HEK293 (cell line): ENCODE data around the gene CLCN3.
A peak's percentile ranks its signal among the peaks of the same experiment; 100 is the strongest.

Experiments
- BCL11B ChIP-seq: fragments of 450-650 bp; formaldehyde crosslinking; IDR thresholded peaks from 2 replicates; pipeline ENCODE4 v1.5.1; 2016; ENCODE audit warnings: low read depth, missing biosample characterization, missing genetic modification characterization
- IKZF3 ChIP-seq: fragments of 450-650 bp; IDR thresholded peaks from 2 replicates; pipeline ENCODE4 v1.5.0; 2018; ENCODE audit warnings: missing biosample characterization, mild to moderate bottlenecking, missing genetic modification characterization, moderate library complexity
- PRDM6 ChIP-seq: fragments of 450-650 bp; formaldehyde crosslinking; IDR thresholded peaks from 2 replicates; pipeline ENCODE4 v1.5.1; 2017; ENCODE audit warnings: missing biosample characterization, missing genetic modification characterization
- ZBTB11 ChIP-seq: fragments of 450-650 bp; formaldehyde crosslinking; conservative IDR thresholded peaks from 2 replicates; pipeline ENCODE4 v1.5.1; 2016; ENCODE audit warnings: low read depth, missing biosample characterization, missing genetic modification characterization
- ZBTB17 ChIP-seq: fragments of 450-650 bp; formaldehyde crosslinking; IDR thresholded peaks from 2 replicates; pipeline ENCODE4 v1.5.1; 2016; ENCODE audit warnings: missing biosample characterization, missing genetic modification characterization
- ZBTB8A ChIP-seq: fragments of 450-650 bp; formaldehyde crosslinking; IDR thresholded peaks from 2 replicates; pipeline ENCODE4 v1.5.1; 2016; ENCODE audit warnings: missing biosample characterization, missing genetic modification characterization
- ZEB2 ChIP-seq: fragments of 450-650 bp; formaldehyde crosslinking; IDR thresholded peaks from 2 replicates; pipeline ENCODE4 v1.5.1; 2016; ENCODE audit warnings: missing biosample characterization, missing genetic modification characterization
- ZNF169 ChIP-seq: fragments of 450-650 bp; formaldehyde crosslinking; IDR thresholded peaks from 2 replicates; pipeline ENCODE4 v1.5.1; 2016; ENCODE audit warnings: missing biosample characterization, missing genetic modification characterization
- ZNF202 ChIP-seq: fragments of 450-650 bp; formaldehyde crosslinking; IDR thresholded peaks from 2 replicates; pipeline ENCODE4 v1.5.1; 2016; ENCODE audit warnings: missing biosample characterization, missing genetic modification characterization, borderline replicate concordance
- ZNF311 ChIP-seq: fragments of 450-650 bp; formaldehyde crosslinking; IDR thresholded peaks from 2 replicates; pipeline ENCODE4 v1.5.1; 2017; ENCODE audit warnings: missing biosample characterization, missing genetic modification characterization, borderline replicate concordance
- ZNF341 ChIP-seq: fragments of 450-650 bp; formaldehyde crosslinking; IDR thresholded peaks from 2 replicates; pipeline ENCODE4; 2016; ENCODE audit warnings: low read depth, missing biosample characterization, missing genetic modification characterization
- ZNF362 ChIP-seq: fragments of 450-650 bp; formaldehyde crosslinking; IDR thresholded peaks from 2 replicates; pipeline ENCODE4 v1.5.1; 2016; ENCODE audit warnings: missing biosample characterization, missing genetic modification characterization
- ZNF37A ChIP-seq: fragments of 450-650 bp; IDR thresholded peaks from 2 replicates; pipeline ENCODE4 v1.5.1; 2018; ENCODE audit warnings: missing biosample characterization, missing genetic modification characterization
- ZNF394 ChIP-seq: fragments of 450-650 bp; formaldehyde crosslinking; IDR thresholded peaks from 2 replicates; pipeline ENCODE4 v1.5.1; 2016; ENCODE audit warnings: missing biosample characterization, missing genetic modification characterization, mild to moderate bottlenecking, moderate library complexity, borderline replicate concordance
- ZNF518A ChIP-seq: fragments of 450-650 bp; formaldehyde crosslinking; conservative IDR thresholded peaks from 2 replicates; pipeline ENCODE4 v1.5.1; 2016; ENCODE audit warnings: low read depth, missing biosample characterization, missing genetic modification characterization
- ZNF548 ChIP-seq: fragments of 450-650 bp; formaldehyde crosslinking; IDR thresholded peaks from 2 replicates; pipeline ENCODE4 v1.5.1; 2016; ENCODE audit warnings: missing biosample characterization, missing genetic modification characterization
- ZNF610 ChIP-seq: fragments of 450-650 bp; formaldehyde crosslinking; IDR thresholded peaks from 2 replicates; pipeline ENCODE4 v1.5.1; 2016; ENCODE audit warnings: missing biosample characterization, missing genetic modification characterization, borderline replicate concordance
- ZNF645 ChIP-seq: fragments of 450-650 bp; formaldehyde crosslinking; IDR thresholded peaks from 2 replicates; pipeline ENCODE4; 2016; ENCODE audit warnings: missing biosample characterization, missing genetic modification characterization
- ZNF768 ChIP-seq: fragments of 450-650 bp; formaldehyde crosslinking; IDR thresholded peaks from 2 replicates; pipeline ENCODE4 v1.5.1; 2018; ENCODE audit warnings: missing biosample characterization, mild to moderate bottlenecking, missing genetic modification characterization
- ZNF776 ChIP-seq: fragments of 450-650 bp; formaldehyde crosslinking; IDR thresholded peaks from 2 replicates; pipeline ENCODE4 v1.5.0; 2017; ENCODE audit warnings: missing biosample characterization, missing genetic modification characterization, borderline replicate concordance
- ZNF830 ChIP-seq: fragments of 450-650 bp; IDR thresholded peaks from 2 replicates; pipeline ENCODE4 v1.5.0; 2018; ENCODE audit warnings: missing biosample characterization, missing genetic modification characterization, low read depth, mild to moderate bottlenecking, moderate library complexity
- ZSCAN18 ChIP-seq: fragments of 450-650 bp; formaldehyde crosslinking; IDR thresholded peaks from 2 replicates; pipeline ENCODE4 v1.5.1; 2016; ENCODE audit warnings: missing biosample characterization, missing genetic modification characterization
- ZXDB ChIP-seq: fragments of 450-650 bp; formaldehyde crosslinking; IDR thresholded peaks from 2 replicates; pipeline ENCODE4 v1.5.1; 2016; ENCODE audit warnings: missing biosample characterization, missing genetic modification characterization

Gene CLCN3

GRCh38 chr4:169757575-169758184 lies 137.3 kb downstream of the CLCN3 start, which contains the start of gene HPF1 (continued):
- TF ChIP-seq ZNF518A (tag by site-specific recombination) (peak; percentile 84), ZNF776 (tag by site-specific recombination) (no peak), ZNF645 (tag by site-specific recombination) (no peak), ZNF341 (tag by site-specific recombination) (peak; percentile 83), ZBTB11 (tag by site-specific recombination) (peak; percentile 92), IKZF3 (peak; percentile 76; the same call in 1 of the 2 replicates), ZSCAN18 (tag by site-specific recombination) (no peak), ZNF610 (tag by site-specific recombination) (no peak), ZNF768 (no peak; the same call in 1 of the 2 replicates), ZNF311 (tag by site-specific recombination) (no peak), ZEB2 (tag by site-specific recombination) (peak; percentile 86), ZXDB (tag by site-specific recombination) (peak; percentile 71; the same call in 1 of the 2 replicates), ZNF362 (tag by site-specific recombination) (no peak), ZNF202 (tag by site-specific recombination) (no peak), ZNF394 (peak; percentile 45; the same call in 1 of the 2 replicates), ZNF830 (tag by site-specific recombination) (no peak), PRDM6 (tag by site-specific recombination) (no peak), ZBTB17 (tag by site-specific recombination) (peak; percentile 54), ZNF548 (tag by site-specific recombination) (no peak), BCL11B (tag by site-specific recombination) (no peak), ZBTB8A (tag by site-specific recombination) (peak; percentile 87), ZNF169 (tag by site-specific recombination) (no peak), ZNF37A (tag by site-specific recombination) (no peak)
